Parathyroid adenoma (tissue), 2 donors: ENCODE results near the gene ESRRB.

Experiments used
- H2AFZ ChIP-seq: fragments of 300-600 bp; sonication (generic); one replicate; pipeline ENCODE4 v1.7.0; 2017; ENCODE audit warnings: antibody characterized with exemption, mild to moderate bottlenecking
- H3K27ac ChIP-seq: fragments of 300-600 bp; sonication (generic); one replicate; pipeline ENCODE4 v1.7.0; 2017
- H3K27me3 ChIP-seq: fragments of 300-600 bp; sonication (generic); one replicate; pipeline ENCODE4 v1.7.0; 2017; ENCODE audit warnings: low read length; ENCODE audit not compliant: control insufficient read depth, insufficient read depth
- H3K36me3 ChIP-seq: fragments of 300-600 bp; sonication (generic); one replicate; pipeline ENCODE4 v1.7.0; 2017; ENCODE audit warnings: low read length; ENCODE audit not compliant: control insufficient read depth, insufficient read depth
- H3K4me1 ChIP-seq: fragments of 300-600 bp; sonication (generic); one replicate; pipeline ENCODE4 v1.7.0; 2017; ENCODE audit warnings: control low read depth
- H3K4me2 ChIP-seq: fragments of 300-600 bp; sonication (generic); one replicate; pipeline ENCODE4 v1.7.0; 2017; ENCODE audit warnings: low read length
- H3K4me3 ChIP-seq: fragments of 300-600 bp; sonication (generic); one replicate; pipeline ENCODE4 v1.7.0; 2017; ENCODE audit warnings: low read depth, low read length
- H3K79me2 ChIP-seq: fragments of 300-600 bp; sonication (generic); one replicate; pipeline ENCODE4 v1.7.0; 2017; ENCODE audit warnings: control low read depth
- H3K9ac ChIP-seq: fragments of 300-600 bp; sonication (generic); one replicate; pipeline ENCODE4 v1.7.0; 2017; ENCODE audit warnings: mild to moderate bottlenecking
- H3K9me3 ChIP-seq: fragments of 300-600 bp; sonication (generic); one replicate; pipeline ENCODE4 v1.7.0; 2017; ENCODE audit warnings: low read length; ENCODE audit not compliant: control insufficient read depth
- TF ChIP-seq, protein P1 (sequence below): fragments of 300-600 bp; sonication (generic); IDR thresholded peaks from one replicate; pipeline ENCODE4 v1.7.0; 2017; ENCODE audit warnings: antibody characterized with exemption, mild to moderate bottlenecking
- donor health status: primary hyperparathyroidism.

Gene ESRRB

DNA sequence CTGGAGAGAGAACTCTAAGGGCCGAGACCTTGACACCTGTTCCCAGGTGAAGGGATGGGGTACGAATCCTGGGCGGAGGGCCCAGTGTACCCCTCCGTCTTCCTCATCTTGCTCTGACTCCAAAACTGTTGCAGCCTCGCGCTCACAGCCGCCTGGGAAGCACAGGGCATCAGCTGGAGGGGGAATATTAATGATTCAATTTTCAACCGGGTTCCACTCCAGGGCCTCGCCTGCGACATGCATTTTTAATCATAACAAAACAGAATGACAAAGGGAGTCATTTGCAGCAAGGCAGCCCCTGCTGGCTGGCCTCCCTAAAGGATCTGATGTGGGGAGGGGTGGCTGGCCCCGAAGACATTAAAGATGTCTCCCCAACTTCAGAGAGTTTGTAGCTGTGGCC, 41.6 kb upstream of the ESRRB start:
- no peak overlapping the region for H3K4me2 ChIP-seq
- H3K79me2 ChIP-seq, result no peaks in the 10 kb centered on the region
- peaks cover 4% of the 10 kb centered on the region for H3K27me3 ChIP-seq
- no peaks in the 10 kb centered on the region for H3K9me3 ChIP-seq
- no peaks in the 10 kb centered on the region for H3K4me1 ChIP-seq
- H3K36me3 ChIP-seq, result no peaks in the 10 kb centered on the region
- H3K4me3 ChIP-seq, result no peak overlapping the region
- no peak overlapping the region for H3K9ac ChIP-seq
- no peak overlapping the region for H3K27ac ChIP-seq
- no peak overlapping the region for H2AFZ ChIP-seq
- TF ChIP-seq, protein P1, sequence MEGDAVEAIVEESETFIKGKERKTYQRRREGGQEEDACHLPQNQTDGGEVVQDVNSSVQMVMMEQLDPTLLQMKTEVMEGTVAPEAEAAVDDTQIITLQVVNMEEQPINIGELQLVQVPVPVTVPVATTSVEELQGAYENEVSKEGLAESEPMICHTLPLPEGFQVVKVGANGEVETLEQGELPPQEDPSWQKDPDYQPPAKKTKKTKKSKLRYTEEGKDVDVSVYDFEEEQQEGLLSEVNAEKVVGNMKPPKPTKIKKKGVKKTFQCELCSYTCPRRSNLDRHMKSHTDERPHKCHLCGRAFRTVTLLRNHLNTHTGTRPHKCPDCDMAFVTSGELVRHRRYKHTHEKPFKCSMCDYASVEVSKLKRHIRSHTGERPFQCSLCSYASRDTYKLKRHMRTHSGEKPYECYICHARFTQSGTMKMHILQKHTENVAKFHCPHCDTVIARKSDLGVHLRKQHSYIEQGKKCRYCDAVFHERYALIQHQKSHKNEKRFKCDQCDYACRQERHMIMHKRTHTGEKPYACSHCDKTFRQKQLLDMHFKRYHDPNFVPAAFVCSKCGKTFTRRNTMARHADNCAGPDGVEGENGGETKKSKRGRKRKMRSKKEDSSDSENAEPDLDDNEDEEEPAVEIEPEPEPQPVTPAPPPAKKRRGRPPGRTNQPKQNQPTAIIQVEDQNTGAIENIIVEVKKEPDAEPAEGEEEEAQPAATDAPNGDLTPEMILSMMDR, result no peak

DNA sequence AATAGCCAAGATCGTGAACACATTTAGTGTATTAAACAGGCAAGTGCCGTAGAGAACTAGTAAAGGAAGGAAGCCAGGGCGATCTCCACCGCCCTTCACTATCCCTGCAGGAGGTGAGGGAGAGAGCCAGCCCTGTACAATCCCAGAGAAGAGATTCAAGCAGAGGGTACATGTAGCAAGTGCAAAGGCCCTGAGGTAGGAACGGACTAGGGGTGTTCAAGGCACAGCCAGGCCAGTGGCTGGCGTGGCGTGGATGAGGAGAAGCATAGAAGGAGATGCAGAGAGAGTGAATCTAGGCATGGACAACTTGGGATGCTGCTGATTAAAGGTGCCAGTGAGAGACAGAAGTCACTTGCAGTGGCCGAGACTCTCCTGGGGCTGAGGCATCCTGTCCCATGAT, 39.1 kb upstream of the ESRRB start:
- Histone ChIP-seq H3K4me1 (no peaks in the 10 kb centered on the region), H3K9ac (no peak overlapping the region), H3K4me2 (no peak overlapping the region), H3K4me3 (no peak overlapping the region), H3K27ac (no peak overlapping the region), H2AFZ (no peak overlapping the region), H3K9me3 (no peaks in the 10 kb centered on the region), H3K36me3 (no peaks in the 10 kb centered on the region), H3K27me3 (no peaks in the 10 kb centered on the region), H3K79me2 (no peaks in the 10 kb centered on the region)
- TF ChIP-seq, protein P1, result no peak

DNA sequence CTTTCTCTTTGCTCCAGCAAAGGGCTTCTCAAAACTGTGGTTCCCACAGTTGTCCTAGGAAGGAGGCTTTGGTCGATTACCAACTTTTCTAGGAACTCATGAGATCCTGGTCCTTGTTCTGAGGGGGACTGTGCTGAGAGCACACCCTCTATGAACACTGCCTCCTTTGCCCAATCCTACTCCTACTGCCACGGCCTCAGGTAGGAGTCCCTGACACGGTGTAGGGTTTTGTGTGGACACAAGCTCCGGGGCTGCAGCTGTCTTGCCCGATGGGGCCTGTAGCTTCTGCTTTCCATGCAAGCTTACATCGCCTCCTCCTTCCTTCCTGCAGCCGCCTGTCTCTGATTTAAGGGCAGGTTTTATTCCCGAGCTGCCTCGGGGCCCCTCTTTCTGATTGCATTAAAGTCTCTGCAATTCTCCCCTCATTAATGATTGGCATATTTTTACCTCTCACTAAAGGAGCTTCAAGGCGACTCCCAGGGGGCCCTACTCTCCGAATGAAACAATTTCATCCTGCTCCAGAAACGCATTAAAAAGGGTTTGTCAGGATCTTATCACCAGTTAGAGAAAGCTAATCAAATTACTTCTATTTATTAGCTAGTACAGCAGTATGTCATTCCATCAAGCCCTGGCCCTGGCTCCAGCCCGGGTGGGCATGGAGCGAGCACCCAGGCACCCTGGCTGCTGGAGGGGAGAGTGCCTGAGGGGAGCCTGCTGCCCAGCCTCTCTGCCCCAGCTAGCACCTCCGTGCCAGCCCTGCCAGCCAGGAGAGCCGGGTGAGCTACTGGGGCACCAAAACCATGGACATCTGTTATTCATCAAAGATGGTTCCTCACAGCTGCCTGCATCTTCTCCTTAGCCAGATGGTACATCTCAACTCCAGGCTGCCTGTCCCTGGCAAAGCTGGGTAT, 38.0 kb upstream of the ESRRB start:
- H3K79me2 ChIP-seq, result no peaks in the 10 kb centered on the region
- H3K4me3 ChIP-seq, result no peak overlapping the region
- TF ChIP-seq, protein P1, result no peak

DNA sequence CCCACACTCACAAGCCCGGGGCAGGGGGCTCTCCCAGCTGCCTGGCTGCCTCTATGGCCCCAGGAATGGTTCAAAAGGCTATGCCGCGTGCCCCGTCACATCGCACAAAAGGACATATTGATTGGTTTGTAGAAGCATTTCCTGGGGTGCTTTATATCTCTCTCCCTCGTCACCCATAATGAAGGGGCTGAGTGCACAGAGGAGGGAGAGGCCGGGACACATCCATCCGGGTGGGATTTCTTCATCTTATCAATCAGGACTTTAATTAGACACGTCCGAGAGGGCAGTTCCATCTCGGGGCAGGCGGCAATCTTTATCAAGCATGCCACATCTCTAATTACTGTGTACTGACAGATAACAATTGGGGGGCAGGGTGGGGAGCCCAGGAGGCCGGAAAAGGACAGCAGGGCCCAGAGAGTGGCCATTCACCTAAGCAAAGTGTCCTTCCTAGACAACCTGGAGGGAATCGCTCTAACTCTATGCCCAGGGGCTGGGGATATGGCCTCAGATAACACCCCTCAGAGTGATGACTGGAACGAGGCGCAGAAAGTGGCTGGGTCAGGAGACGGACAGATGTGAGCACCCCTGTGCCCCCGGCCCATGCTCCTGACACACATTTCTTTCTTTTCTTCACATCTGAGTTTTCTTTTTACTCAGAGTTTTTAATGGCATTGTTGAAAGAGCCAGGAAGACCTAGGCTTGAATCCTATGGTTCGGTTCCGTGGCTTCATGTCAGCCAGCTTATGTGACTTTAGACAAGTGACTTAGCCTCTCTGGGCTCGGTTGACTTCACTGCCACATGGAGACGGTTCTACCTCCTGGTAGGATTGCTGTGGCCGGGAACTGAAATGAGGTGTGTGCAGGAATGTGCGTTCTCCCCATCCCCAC, 36.0 kb upstream of the ESRRB start:
- Histone ChIP-seq H3K27me3 (no peaks in the 10 kb centered on the region), H3K9me3 (no peaks in the 10 kb centered on the region), H3K27ac (no peak overlapping the region), H3K79me2 (no peaks in the 10 kb centered on the region), H3K9ac (no peak overlapping the region), H3K36me3 (no peaks in the 10 kb centered on the region), H2AFZ (no peak overlapping the region), H3K4me3 (no peak overlapping the region), H3K4me1 (no peaks in the 10 kb centered on the region), H3K4me2 (no peak overlapping the region)
- TF ChIP-seq, protein P1, result no peak

More for the DNA sequence above, 38.0 kb upstream of the ESRRB start:
- Histone ChIP-seq H3K36me3 (no peaks in the 10 kb centered on the region), H3K27ac (no peak overlapping the region), H3K9ac (no peak overlapping the region), H3K4me2 (no peak overlapping the region), H3K9me3 (no peaks in the 10 kb centered on the region), H2AFZ (no peak overlapping the region), H3K4me1 (no peaks in the 10 kb centered on the region), H3K27me3 (no peaks in the 10 kb centered on the region)
